HG03139 (cell line): ENCODE measurements around the gene UBB.
"Not testable (repeated sequence)": the region's sequence is repeated elsewhere in the genome, so short reads cannot be mapped to it uniquely, and the experiment has no call there.

Experiments used
- ATAC-seq: cut with Tn5 transposase; IDR thresholded peaks from one replicate; pipeline ENCODE4 v1.9.1; 2021; ENCODE audit not compliant: unreplicated experiment

The UBB gene

DNA sequence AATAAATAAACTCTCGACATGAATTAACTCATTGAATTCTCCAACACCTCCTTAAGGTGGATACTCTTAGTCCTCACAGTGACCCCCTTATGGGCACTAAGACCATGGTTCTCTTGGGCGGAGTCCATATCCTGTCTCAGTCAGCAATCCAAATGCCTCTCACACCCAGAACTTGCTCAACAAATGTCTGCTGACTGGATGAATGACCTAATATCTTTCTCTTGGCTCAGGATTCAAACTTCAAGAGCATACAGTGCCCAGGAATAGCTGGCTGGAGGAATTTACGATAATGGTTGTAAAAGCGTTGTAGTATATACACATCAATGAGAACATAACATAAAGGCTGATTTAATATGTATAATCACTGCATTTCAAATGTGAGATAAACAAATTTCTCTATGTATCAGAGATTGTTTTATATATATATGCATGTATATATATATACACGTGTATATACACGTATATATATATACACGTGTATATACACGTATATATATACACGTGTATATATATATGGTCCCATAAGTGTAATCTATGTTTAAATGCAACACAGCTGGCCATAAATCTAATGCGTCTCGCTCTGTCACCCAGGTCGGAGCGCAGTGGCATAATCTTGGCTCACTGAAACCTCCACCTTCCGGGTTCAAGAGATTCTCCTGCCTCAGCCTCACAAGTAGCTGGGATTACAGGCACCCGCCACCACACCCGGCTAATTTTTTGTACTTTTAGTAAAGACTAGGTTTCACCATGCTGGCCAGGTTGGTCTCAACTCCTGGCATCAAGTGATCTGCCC, 6.5 kb upstream of the UBB start:
- ATAC-seq = no peak

DNA sequence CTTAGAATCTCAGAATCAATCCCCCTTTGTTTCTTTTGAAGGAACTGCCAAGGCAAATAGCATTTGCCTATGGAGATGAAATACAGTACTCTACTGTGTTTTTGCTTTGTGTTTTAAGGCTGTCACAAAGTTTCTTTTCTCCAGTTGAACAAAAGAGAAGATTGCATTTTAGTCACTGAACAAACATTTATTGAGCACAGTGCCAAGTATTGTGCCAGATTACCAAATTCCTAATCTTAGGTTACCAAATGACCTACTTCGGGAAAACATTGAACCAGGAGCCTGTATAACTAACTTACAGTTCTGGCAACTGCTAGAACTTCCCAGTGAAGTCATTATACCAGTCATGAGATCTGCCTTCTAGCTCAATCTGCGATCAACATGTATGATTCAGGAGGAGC, 3.0 kb upstream of the UBB start:
- no peak for ATAC-seq

DNA sequence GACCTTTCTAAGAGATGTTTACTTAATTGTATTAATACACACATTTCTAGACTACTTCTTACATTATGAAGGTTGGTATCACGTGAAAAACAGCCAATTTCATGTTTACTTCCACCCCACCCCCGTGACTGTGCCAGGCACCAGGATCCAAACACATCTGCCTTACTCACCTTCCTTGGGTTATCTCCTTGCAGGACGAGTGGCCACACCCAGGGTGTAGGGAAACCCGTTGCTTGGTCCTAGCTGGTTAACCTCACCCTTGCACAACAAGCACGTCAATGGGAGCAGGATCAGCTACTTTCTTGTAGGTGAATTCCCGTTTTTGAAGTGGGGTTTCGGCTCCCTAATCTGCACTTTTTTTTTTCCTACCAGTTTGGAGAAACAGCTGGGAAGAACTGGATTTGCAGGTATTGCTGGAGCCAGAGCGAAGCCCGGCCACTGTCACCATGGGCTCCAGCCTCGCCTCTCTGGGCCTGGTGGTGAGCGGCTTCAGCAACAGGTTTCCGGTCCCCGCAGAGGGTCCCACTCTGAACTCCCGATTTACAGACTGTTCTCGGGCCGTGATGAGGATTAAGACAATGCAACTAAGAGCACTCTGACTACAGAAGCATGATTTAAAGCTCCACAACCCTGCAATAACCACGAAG, 2.1 kb upstream of the UBB start:
- no peak for ATAC-seq

- no peak for ATAC-seq
Observed at GRCh38 chr17:16379654-16380053, 1.2 kb upstream of the UBB start.

GRCh38 chr17:16381496-16381820, 567 bp downstream of the UBB start:
- no peak for ATAC-seq

GRCh38 chr17:16383216-16383615, 2.3 kb downstream of the UBB start:
- ATAC-seq = no peak

DNA sequence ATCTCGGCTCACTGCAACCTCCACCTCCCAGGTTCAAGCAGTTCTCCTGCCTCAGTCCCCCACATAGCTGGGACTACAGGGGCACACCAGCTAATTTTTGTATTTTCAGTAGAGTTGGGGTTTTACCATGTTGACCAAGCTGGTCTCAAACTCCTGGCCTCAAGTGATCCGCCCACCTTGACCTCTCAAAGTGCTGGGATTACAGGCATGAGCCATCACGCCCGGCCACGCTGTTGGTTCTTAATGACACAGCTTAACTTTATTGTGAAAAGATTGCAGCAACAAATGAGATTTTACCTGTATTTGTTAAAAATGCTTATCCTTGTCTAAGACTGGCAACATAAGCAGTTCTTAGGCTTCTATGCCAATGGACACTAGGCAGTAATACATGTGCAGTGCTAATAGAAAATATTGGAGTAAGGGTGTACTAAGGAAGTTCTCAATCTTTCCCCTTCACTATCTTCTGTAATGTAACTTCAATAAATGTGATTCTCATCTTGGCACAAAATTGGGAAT, 2.9 kb downstream of the UBB start:
- no peak for ATAC-seq

GRCh38 chr17:16384557-16384956, 3.7 kb downstream of the UBB start:
- ATAC-seq = no peak

DNA sequence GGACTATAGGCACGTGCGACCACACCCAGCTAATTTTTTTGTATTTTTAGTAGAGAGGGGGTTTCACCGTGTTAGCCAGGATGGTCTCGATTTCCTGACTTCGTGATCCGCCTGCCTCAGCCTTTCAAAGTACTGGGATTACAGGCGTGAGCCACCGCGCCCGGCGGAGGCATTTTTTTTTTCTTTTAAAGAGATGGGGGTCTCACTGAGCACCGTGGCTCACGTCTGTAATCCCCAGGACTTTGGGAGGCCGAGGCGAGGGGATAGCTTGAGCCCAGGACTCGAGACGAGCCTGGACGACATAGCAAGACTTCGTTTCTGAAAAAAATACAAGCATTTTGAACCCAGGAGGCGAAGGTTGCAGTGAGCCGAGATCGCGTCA, 5.2 kb downstream of the UBB start:
- ATAC-seq = not testable (repeated sequence)

DNA sequence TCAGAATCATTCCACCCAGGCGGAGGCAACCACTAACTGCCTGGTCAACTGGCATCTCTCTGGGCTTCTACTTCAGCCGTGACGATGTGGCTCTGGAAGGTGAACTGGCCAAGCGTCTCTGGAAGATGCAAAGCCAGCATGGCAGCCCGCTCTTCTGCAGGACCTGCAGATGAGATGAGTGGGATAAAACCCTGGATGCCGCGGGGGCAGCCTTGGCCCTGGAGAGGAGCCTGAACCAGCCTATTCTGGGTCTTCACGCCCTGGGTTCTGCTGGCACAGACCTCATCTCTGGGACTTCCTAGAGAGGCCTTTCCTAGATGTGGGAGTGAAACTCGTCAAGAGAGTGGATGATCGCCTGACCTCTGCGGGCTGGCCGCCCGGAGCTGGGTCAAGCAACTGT, 10.6 kb downstream of the UBB start:
- ATAC-seq = no peak

DNA sequence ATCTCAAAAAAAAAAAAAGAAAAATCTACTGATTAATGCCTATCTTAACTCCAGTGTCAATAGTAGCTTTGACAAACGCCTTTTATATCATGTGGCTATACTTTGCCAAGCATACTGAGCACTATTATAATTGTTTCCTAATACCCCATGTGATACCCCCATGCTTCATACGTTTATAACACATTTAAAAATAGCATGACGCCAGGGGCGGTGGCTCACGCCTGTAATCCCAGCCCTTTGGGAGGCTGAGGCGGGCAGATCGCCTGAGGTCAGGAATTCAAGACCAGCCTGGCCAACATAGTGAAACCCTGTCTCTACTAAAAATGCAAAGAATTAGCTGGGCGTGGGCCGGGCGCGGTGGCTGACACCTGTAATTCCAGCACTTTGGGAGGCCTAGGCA, 11.6 kb downstream of the UBB start:
- not testable (repeated sequence) for ATAC-seq

DNA sequence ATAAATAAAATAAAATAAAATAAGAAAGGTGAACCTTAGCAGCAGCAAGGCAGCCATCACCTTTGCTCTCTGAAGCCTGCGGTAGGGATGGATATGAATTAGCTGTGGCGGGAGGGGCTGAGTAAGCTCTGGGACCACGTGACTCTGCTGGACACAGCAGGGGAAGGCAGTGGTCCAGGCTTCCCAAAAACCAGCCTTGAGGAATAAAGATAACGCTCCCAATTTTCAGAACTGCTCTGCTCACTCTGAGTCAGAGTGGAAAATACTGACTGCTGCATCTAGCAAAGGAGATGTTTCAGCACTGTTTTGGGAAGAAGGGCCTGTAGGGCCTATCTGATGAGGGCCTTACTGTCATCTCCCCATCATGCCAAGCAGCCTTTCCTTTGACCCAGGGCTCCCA, 15.0 kb downstream of the UBB start:
- not testable (repeated sequence) for ATAC-seq

GRCh38 chr17:16396693-16397092, 15.8 kb downstream of the UBB start:
- ATAC-seq = not testable (repeated sequence)

GRCh38 chr17:16398270-16399267, 17.7 kb downstream of the UBB start:
- peak; percentile 83 for ATAC-seq

DNA sequence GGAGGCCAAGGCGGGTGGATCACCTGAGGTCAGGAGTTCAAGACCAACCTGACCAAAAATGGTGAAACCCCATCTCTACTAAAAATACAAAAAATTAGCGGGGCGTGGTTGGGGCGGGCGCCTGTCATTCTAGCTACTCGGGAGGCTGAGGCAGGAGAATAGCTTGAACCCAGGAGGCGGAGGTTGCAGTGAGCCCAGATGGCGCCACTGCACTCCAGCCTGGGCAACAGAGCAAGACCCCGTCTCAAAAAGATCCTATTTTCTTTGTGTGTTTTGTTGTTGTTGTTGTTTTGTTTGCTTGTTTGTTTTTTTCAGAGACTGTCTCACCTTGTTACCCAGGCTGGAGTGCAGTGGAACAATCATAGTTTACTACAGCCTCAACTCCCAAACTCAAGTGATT, 23.0 kb downstream of the UBB start:
- ATAC-seq = not testable (repeated sequence)

DNA sequence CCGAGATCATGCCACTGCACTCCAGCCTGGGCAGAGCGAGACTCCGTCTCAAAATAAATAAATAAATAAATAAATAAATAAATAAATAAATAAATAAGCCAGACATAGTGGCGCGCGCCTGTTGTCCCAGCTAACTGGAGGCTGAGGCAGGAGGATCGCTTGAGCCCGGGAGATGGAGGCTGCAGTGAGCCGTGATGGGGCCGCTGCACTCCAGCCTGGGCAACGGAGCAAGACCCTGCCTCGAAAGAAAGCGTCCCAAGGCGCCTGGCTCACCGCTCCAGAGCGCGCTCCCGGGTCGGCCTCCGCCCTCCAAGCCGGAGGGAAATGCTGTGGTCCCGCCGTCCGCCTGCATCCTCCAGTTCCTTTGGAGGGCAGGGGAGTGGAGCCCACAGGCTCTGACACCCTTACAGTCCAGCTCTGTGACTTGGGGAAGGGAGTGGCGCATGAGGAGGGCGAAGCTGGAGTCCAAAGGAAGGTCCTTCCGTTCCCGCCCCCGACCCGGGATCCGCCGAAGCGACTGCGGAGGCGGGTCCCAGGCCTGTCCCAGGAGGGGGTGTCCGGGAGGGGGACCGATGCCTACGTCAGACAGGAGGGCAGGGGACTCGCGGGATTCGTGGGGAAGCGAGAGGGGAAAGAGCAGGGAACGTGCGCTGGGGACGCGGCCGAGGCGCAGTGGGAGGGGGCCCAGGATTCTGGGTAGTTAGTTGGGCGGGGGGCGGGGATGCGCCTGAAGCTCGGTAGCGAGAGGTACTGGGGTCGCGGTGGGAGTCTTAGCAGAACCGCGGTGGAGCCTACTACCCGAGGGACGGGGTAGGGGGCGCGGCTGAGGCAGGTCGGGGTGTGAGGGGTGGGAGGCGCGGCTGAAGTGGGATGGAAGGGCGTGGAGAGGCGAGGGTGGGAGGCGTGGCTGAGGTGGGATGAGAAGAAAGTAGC, 26.1 kb downstream of the UBB start:
- ATAC-seq = no peak

GRCh38 chr17:16407911-16408588, 27.2 kb downstream of the UBB start:
- peak; percentile 79 for ATAC-seq

DNA sequence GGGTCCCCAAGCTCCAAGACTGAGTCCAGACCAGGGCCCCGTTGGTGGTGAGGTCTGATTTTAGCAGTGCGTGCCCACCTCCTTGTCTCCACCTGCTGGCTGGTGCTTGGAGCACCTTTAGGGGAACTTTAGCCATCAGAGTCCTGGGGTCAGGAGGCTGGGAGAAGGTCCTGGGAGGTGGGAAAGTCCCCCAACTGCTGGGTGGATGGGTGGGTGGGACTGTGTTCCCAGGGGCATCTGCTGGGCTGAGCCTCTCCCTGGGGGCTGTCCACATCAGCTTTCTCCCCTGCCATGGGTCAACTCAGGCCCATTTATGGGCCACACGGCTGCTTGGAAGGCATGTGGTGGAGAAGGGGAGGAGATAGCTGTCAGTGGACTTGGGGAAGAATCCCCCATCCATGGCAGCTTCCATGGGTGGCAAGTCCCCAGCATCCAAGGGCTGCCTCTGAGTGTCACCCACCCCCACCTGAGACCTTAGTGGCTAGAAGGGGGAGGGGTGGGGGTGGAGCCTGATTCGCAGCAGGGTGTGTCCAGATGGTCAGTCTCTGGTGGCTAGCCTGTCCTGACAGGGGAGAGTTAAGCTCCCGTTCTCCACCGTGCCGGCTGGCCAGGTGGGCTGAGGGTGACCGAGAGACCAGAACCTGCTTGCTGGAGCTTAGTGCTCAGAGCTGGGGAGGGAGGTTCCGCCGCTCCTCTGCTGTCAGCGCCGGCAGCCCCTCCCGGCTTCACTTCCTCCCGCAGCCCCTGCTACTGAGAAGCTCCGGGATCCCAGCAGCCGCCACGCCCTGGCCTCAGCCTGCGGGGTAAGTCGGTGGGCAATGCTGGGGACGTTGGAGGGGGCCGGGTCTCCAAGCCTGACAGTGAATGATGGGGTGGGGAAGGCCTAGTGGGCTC, 34.4 kb downstream of the UBB start, which contains the start of gene TRPV2:
Gene TRPV2, plus strand, starts transcription at position 541 of the 894 bp plus-strand sequence. CDS start 2,098 bp downstream, outside the sequence.
- peak; percentile 46 for ATAC-seq

DNA sequence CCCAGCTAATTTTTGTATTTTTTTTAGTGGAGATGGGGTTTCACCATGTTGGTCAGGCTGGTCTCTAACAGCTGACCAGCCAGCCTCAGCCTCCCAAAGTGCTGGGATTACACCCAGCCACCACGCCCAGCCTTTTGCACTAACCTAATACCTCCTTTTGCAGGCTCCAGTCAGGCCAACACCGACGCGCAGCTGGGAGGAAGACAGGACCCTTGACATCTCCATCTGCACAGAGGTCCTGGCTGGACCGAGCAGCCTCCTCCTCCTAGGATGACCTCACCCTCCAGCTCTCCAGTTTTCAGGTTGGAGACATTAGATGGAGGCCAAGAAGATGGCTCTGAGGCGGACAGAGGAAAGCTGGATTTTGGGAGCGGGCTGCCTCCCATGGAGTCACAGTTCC, 36.5 kb downstream of the UBB start:
- ATAC-seq = no peak
